Measurements from ENCODE around the gene CPNE4. TPM values are rescaled to one million over a fixed set of nuclear protein-coding genes. Genes with fewer than 3 reads are reported as not detected.

Gene CPNE4
- total RNA-seq, 2 experiments from 2014 or later: not detected

DNA sequence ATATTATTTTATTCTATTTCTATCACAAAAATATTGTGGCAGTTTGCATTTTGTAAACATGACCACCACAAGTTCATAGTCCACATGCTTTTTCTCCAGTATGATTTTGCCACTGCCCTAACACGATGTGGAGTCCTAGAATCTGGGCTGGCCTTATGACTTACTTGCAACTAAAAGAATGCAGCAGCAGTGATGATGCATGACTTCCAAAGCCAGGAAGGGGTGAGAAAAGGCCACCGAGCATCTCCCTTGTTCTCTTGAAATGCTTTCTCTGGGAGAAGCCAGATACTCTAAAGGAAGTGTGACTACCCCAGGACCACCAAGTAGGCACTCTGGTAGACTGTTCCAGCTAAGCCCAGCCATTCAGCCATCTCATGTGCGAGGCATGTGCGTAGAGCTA lies 340.4 kb downstream of the CPNE4 start:
- H3K36me3 Mint-ChIP-seq (ENCODE audit: low read depth): no peaks in the 10 kb centered on the region
- CTCF ChIA-PET: no interaction called here
- intact Hi-C loops (cut with micrococcal nuclease): no loop called here
- H3K4me3 Mint-ChIP-seq: no peak overlapping the region
- no peaks in the 10 kb centered on the region for H3K4me1 Mint-ChIP-seq (ENCODE audit: low read depth)
- peaks cover 21% of the 10 kb centered on the region for H3K27me3 Mint-ChIP-seq (ENCODE audit: low read depth)
- H3K27ac Mint-ChIP-seq: no peak overlapping the region
- DNase-seq: no peak
- H3K9me3 Mint-ChIP-seq: no peaks in the 10 kb centered on the region

GRCh38 chr3:131692356-131692755 lies 342.5 kb downstream of the CPNE4 start:
- intact Hi-C loops (cut with micrococcal nuclease): no loop called here
- no peak for DNase-seq
- CTCF ChIA-PET: no interaction called here
- Mint-ChIP-seq H3K27me3 (ENCODE audit: low read depth) (peaks cover 29% of the 10 kb centered on the region), H3K9me3 (no peaks in the 10 kb centered on the region), H3K36me3 (ENCODE audit: low read depth) (no peaks in the 10 kb centered on the region), H3K4me3 (no peak overlapping the region), H3K27ac (no peak overlapping the region), H3K4me1 (ENCODE audit: low read depth) (no peaks in the 10 kb centered on the region)

- Mint-ChIP-seq H3K27ac (no peak overlapping the region), H3K4me1 (ENCODE audit: low read depth) (no peaks in the 10 kb centered on the region), H3K27me3 (ENCODE audit: low read depth) (peaks cover 37% of the 10 kb centered on the region), H3K4me3 (no peak overlapping the region), H3K36me3 (ENCODE audit: low read depth) (no peaks in the 10 kb centered on the region), H3K9me3 (peaks cover 2% of the 10 kb centered on the region)
- CTCF ChIA-PET: no interaction called here
- intact Hi-C loops (cut with micrococcal nuclease): no loop called here
- DNase-seq: no peak
Observed at GRCh38 chr3:131690800-131691199, 344.0 kb downstream of the CPNE4 start.

- DNase-seq: no peak
- H3K27me3 Mint-ChIP-seq (ENCODE audit: low read depth): peaks cover 44% of the 10 kb centered on the region
- H3K36me3 Mint-ChIP-seq (ENCODE audit: low read depth): no peaks in the 10 kb centered on the region
- H3K9me3 Mint-ChIP-seq: peaks cover 2% of the 10 kb centered on the region
- intact Hi-C loops (cut with micrococcal nuclease): no loop called here
- CTCF ChIA-PET: interaction anchor here (0.6 kb wide), 1 partner anchor 9 kb away, joined by 4 read pairs; no protein-coding TSS in a partner anchor
- H3K27ac Mint-ChIP-seq: no peak overlapping the region
- no peaks in the 10 kb centered on the region for H3K4me1 Mint-ChIP-seq (ENCODE audit: low read depth)
- no peak overlapping the region for H3K4me3 Mint-ChIP-seq
Observed at GRCh38 chr3:131688370-131688769, 346.4 kb downstream of the CPNE4 start.

DNA sequence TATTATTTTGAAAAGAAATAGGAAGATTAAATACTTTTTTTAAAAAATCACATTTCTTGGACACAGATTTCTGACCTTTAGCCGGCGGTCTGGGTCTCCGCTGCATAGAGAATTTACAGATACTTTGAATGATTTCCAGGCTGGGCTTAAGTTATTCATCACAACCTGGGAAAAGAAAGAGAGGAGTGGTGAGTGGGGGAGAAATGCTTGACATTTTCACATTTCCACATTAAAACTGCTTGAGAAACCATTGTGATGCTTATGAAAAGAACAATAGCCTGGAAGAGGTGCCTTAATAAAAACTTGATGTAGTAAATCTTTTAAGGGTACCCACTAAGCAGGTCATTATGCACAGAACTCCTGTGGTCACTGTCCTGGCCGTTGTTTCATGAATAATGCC lies 365.2 kb downstream of the CPNE4 start:
- intact Hi-C loops (cut with micrococcal nuclease): no loop called here
- no peaks in the 10 kb centered on the region for H3K36me3 Mint-ChIP-seq (ENCODE audit: low read depth)
- no peak for DNase-seq
- no peak overlapping the region for H3K27ac Mint-ChIP-seq
- H3K4me3 Mint-ChIP-seq: no peak overlapping the region
- peaks cover 7% of the 10 kb centered on the region for H3K27me3 Mint-ChIP-seq (ENCODE audit: low read depth)
- H3K9me3 Mint-ChIP-seq: no peaks in the 10 kb centered on the region
- CTCF ChIA-PET: interaction anchor here (0.8 kb wide), 1 partner anchor 124 kb away, joined by 3 read pairs; no protein-coding TSS in a partner anchor
- no peaks in the 10 kb centered on the region for H3K4me1 Mint-ChIP-seq (ENCODE audit: low read depth)

DNA sequence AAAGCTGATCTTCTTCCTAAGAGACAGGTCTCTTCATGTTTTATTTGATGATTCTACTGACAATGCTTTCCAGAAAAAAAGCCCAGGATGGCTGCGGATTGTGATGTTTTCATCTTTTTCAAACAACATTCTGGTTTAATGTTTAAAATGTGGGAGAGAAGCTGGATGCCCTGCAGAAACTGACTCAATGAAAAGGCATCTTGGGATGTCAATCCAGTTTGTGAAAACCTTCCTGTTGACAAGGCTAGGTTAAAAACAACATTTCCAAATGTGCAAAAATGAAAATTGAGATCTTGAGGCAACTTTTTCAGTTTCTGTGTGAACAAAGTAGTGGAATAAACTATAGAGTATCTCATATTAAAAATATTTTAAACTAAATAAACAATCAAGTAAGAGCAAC lies 376.0 kb downstream of the CPNE4 start:
- Mint-ChIP-seq H3K4me3 (no peak overlapping the region), H3K36me3 (ENCODE audit: low read depth) (peaks cover 1% of the 10 kb centered on the region), H3K27ac (no peak overlapping the region), H3K9me3 (peaks cover 3% of the 10 kb centered on the region), H3K27me3 (ENCODE audit: low read depth) (peaks cover 10% of the 10 kb centered on the region), H3K4me1 (ENCODE audit: low read depth) (no peaks in the 10 kb centered on the region)
- no peak for DNase-seq
- CTCF ChIA-PET: no interaction called here
- intact Hi-C loops (cut with micrococcal nuclease): no loop called here

DNA sequence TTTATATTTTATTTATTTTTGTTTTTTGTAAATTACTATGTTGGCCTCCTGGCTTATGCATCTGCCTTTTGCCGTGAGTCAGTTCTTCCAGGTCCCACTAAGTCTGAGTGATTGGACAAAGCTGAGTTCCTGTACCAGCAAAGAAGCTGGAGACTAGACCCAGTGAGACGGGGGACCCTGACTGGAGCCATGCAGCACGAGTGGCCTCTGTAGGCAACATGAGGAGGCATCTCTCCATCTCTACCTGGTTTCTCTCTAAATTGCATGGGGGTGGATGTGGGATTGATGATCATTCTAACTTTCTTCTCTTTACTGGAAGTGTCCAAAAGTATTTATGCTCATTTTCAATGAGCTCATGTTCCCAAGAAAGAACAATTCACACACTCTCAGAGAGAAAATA lies 376.7 kb downstream of the CPNE4 start:
- Mint-ChIP-seq H3K4me3 (no peak overlapping the region), H3K4me1 (ENCODE audit: low read depth) (no peaks in the 10 kb centered on the region), H3K36me3 (ENCODE audit: low read depth) (peaks cover 1% of the 10 kb centered on the region), H3K27ac (no peak overlapping the region), H3K27me3 (ENCODE audit: low read depth) (peaks cover 15% of the 10 kb centered on the region), H3K9me3 (peaks cover 3% of the 10 kb centered on the region)
- intact Hi-C loops (cut with micrococcal nuclease): no loop called here
- CTCF ChIA-PET: no interaction called here
- DNase-seq: no peak

GRCh38 chr3:131655070-131655690 lies 379.6 kb downstream of the CPNE4 start:
- Mint-ChIP-seq H3K27me3 (ENCODE audit: low read depth) (peaks cover 10% of the 10 kb centered on the region), H3K4me1 (ENCODE audit: low read depth) (no peaks in the 10 kb centered on the region), H3K9me3 (no peaks in the 10 kb centered on the region), H3K27ac (no peak overlapping the region), H3K4me3 (no peak overlapping the region), H3K36me3 (ENCODE audit: low read depth) (no peaks in the 10 kb centered on the region)
- DNase-seq: no peak
- CTCF ChIA-PET: no interaction called here
- intact Hi-C loops (cut with micrococcal nuclease): no loop called here

GRCh38 chr3:131645638-131646037 lies 389.2 kb downstream of the CPNE4 start:
- Mint-ChIP-seq H3K4me1 (ENCODE audit: low read depth) (no peaks in the 10 kb centered on the region), H3K9me3 (no peaks in the 10 kb centered on the region)
- intact Hi-C loops (cut with micrococcal nuclease): no loop called here

DNA sequence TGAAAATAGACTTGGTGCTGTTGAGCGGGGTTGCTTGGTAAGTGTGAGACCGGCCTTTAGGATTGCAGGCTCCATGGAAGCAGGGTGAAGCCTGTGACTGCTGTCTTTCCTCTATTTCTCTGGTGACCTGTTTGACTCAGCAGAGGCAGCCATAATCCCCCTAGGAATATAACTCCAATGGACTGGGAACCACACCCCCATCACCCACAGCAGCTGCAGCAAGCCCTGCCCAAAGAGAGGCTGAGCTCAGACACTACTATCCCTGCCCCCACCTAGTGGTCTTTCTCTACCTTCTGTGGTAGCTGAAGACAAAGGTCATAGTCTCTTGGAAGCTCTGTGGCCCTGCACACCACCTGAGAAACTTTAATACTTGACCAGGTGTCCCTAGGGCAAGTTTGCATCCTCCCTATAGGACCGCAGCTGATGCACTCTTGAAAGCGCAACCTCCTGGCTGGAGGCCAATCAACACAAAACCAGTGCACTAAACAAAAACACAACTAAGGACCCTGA lies 398.5 kb downstream of the CPNE4 start:
- no peaks in the 10 kb centered on the region for H3K9me3 Mint-ChIP-seq
- intact Hi-C loops (cut with micrococcal nuclease): no loop called here
- peaks cover 16% of the 10 kb centered on the region for H3K27me3 Mint-ChIP-seq (ENCODE audit: low read depth)
- no peak for DNase-seq
- no peak overlapping the region for H3K27ac Mint-ChIP-seq
- H3K4me1 Mint-ChIP-seq (ENCODE audit: low read depth): no peaks in the 10 kb centered on the region
- no peaks in the 10 kb centered on the region for H3K36me3 Mint-ChIP-seq (ENCODE audit: low read depth)
- CTCF ChIA-PET: no interaction called here
- no peak overlapping the region for H3K4me3 Mint-ChIP-seq

More at GRCh38 chr3:131645638-131646037, 389.2 kb downstream of the CPNE4 start:
- no peak for DNase-seq
- H3K4me3 Mint-ChIP-seq: no peak overlapping the region
- no peaks in the 10 kb centered on the region for H3K36me3 Mint-ChIP-seq (ENCODE audit: low read depth)
- peaks cover 4% of the 10 kb centered on the region for H3K27me3 Mint-ChIP-seq (ENCODE audit: low read depth)
- CTCF ChIA-PET: no interaction called here
- H3K27ac Mint-ChIP-seq: no peak overlapping the region

GRCh38 chr3:131630807-131631206 lies 404.0 kb downstream of the CPNE4 start:
- H3K4me3 Mint-ChIP-seq: no peak overlapping the region

DNA sequence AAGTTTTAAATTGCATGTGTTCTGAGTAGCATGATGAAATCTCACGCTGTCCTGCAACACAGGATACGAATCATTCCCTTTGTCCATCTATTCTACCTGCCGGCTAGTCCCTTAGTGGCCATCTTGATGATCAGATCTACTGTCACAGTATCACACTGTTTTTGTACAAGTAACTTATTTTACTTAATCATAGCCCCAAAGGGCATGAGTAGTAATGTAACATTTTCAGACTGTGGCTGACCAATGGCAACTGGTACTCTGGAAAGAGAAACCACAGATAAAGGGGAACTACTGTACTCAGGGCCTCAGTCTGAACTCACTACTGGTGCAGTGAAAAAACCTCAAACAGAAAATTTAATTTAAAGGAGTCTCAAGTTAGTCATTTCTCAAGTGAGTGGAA lies 404.7 kb downstream of the CPNE4 start:
- H3K36me3 Mint-ChIP-seq (ENCODE audit: low read depth): no peaks in the 10 kb centered on the region
- H3K9me3 Mint-ChIP-seq: no peaks in the 10 kb centered on the region
- no peak for DNase-seq
- peaks cover 10% of the 10 kb centered on the region for H3K27me3 Mint-ChIP-seq (ENCODE audit: low read depth)
- no peak overlapping the region for H3K27ac Mint-ChIP-seq
- CTCF ChIA-PET: no interaction called here
- no peaks in the 10 kb centered on the region for H3K4me1 Mint-ChIP-seq (ENCODE audit: low read depth)
- H3K4me3 Mint-ChIP-seq: no peak overlapping the region
- intact Hi-C loops (cut with micrococcal nuclease): no loop called here

More at GRCh38 chr3:131630807-131631206, 404.0 kb downstream of the CPNE4 start:
- CTCF ChIA-PET: interaction anchor here (1.1 kb wide), 1 partner anchor 181 kb away, joined by 3 read pairs; no protein-coding TSS in a partner anchor
- peaks cover 10% of the 10 kb centered on the region for H3K27me3 Mint-ChIP-seq (ENCODE audit: low read depth)
- intact Hi-C loops (cut with micrococcal nuclease): no loop called here
- H3K27ac Mint-ChIP-seq: no peak overlapping the region
- no peaks in the 10 kb centered on the region for H3K4me1 Mint-ChIP-seq (ENCODE audit: low read depth)
- DNase-seq: no peak
- H3K36me3 Mint-ChIP-seq (ENCODE audit: low read depth): no peaks in the 10 kb centered on the region
- no peaks in the 10 kb centered on the region for H3K9me3 Mint-ChIP-seq

DNA sequence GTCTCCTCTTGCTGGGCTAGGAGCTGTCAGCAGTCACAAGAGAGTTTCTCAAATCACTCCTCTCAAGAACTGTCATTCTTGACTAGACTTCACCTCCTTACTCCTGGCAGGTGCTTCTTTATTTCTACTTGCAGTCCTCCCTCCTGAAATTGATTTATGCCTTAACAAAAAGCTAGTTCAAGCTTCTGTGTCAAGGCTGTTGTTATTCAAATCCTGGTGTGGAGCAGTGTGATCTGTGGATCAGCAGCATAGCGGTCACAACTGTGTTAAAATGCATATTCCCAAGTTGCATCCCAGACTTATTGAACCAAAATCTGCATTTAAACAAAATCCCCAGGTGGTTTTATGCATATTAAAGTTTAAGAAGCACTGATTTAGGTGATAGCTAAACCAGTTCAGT lies 411.4 kb downstream of the CPNE4 start:
- Mint-ChIP-seq H3K27ac (no peak overlapping the region), H3K4me1 (ENCODE audit: low read depth) (no peaks in the 10 kb centered on the region), H3K27me3 (ENCODE audit: low read depth) (peaks cover 2% of the 10 kb centered on the region), H3K36me3 (ENCODE audit: low read depth) (no peaks in the 10 kb centered on the region), H3K4me3 (no peak overlapping the region), H3K9me3 (no peaks in the 10 kb centered on the region)
- intact Hi-C loops (cut with micrococcal nuclease): no loop called here
- CTCF ChIA-PET: no interaction called here
- DNase-seq: no peak
